ENCODE measurements around the gene KDM4F.

The KDM4F gene

GRCh38 chr11:95066716-95067038, 17.5 kb downstream of the KDM4F start, which contains the start of gene SRSF8:
Gene SRSF8 (plus strand): TSS chr11:95066919. CDS start chr11:95067227, 308 bp downstream.
- H3K9me3 ChIP-seq (ENCODE audit: insufficient read depth, low read depth, low read length): no peaks in the 10 kb centered on the region
- peaks cover 5% of the 10 kb centered on the region; the same call in 1 of the 2 replicates for H3K4me1 ChIP-seq (ENCODE audit: insufficient read depth, low read length)
- peak within 1 kb of the TSS; percentile 48 for H3K27ac ChIP-seq (ENCODE audit: low read length)
- H3K4me3 ChIP-seq (ENCODE audit: low read length): peak within 1 kb of the TSS; percentile 95
- peak within 1 kb of the TSS; percentile 88 for H3K9ac ChIP-seq (ENCODE audit: low read depth, low read length)
- H3K27me3 ChIP-seq (ENCODE audit: insufficient read depth, low read length): no peaks in the 10 kb centered on the region; the same call in 1 of the 2 replicates
- H3K36me3 ChIP-seq (ENCODE audit: insufficient read depth, low read depth, low read length): no peaks in the 10 kb centered on the region

GRCh38 chr11:95067039-95067840, 18.0 kb downstream of the KDM4F start:
- Histone ChIP-seq H3K9ac (ENCODE audit: low read depth, low read length) (peak overlapping the region; percentile 88), H3K4me1 (ENCODE audit: insufficient read depth, low read length) (peaks cover 5% of the 10 kb centered on the region; the same call in 1 of the 2 replicates), H3K27ac (ENCODE audit: low read length) (no peak overlapping the region), H3K4me3 (ENCODE audit: low read length) (peak overlapping the region; percentile 95), H3K36me3 (ENCODE audit: insufficient read depth, low read depth, low read length) (no peaks in the 10 kb centered on the region), H3K27me3 (ENCODE audit: insufficient read depth, low read length) (no peaks in the 10 kb centered on the region; the same call in 1 of the 2 replicates), H3K9me3 (ENCODE audit: insufficient read depth, low read depth, low read length) (no peaks in the 10 kb centered on the region)

- Histone ChIP-seq H3K27ac (ENCODE audit: low read length) (no peak overlapping the region), H3K9me3 (ENCODE audit: insufficient read depth, low read depth, low read length) (no peaks in the 10 kb centered on the region), H3K27me3 (ENCODE audit: insufficient read depth, low read length) (no peaks in the 10 kb centered on the region; the same call in 1 of the 2 replicates), H3K9ac (ENCODE audit: low read depth, low read length) (peak overlapping the region; percentile 88), H3K4me1 (ENCODE audit: insufficient read depth, low read length) (peaks cover 5% of the 10 kb centered on the region; the same call in 1 of the 2 replicates), H3K4me3 (ENCODE audit: low read length) (peak overlapping the region; percentile 95), H3K36me3 (ENCODE audit: insufficient read depth, low read depth, low read length) (no peaks in the 10 kb centered on the region)
Observed at GRCh38 chr11:95067841-95068219, 18.6 kb downstream of the KDM4F start.

- H3K36me3 ChIP-seq (ENCODE audit: insufficient read depth, low read depth, low read length): no peaks in the 10 kb centered on the region
- H3K9ac ChIP-seq (ENCODE audit: low read depth, low read length): peak overlapping the region; percentile 88; the same call in 1 of the 2 replicates
- H3K9me3 ChIP-seq (ENCODE audit: insufficient read depth, low read depth, low read length): no peaks in the 10 kb centered on the region
- no peaks in the 10 kb centered on the region; the same call in 1 of the 2 replicates for H3K27me3 ChIP-seq (ENCODE audit: insufficient read depth, low read length)
- peak overlapping the region; percentile 95 for H3K4me3 ChIP-seq (ENCODE audit: low read length)
- H3K4me1 ChIP-seq (ENCODE audit: insufficient read depth, low read length): peaks cover 5% of the 10 kb centered on the region; the same call in 1 of the 2 replicates
- H3K27ac ChIP-seq (ENCODE audit: low read length): no peak overlapping the region
Observed at GRCh38 chr11:95068549-95068948, 19.3 kb downstream of the KDM4F start.

- Histone ChIP-seq H3K9ac (ENCODE audit: low read depth, low read length) (no peak overlapping the region), H3K9me3 (ENCODE audit: insufficient read depth, low read depth, low read length) (no peaks in the 10 kb centered on the region), H3K27ac (ENCODE audit: low read length) (no peak overlapping the region), H3K36me3 (ENCODE audit: insufficient read depth, low read depth, low read length) (no peaks in the 10 kb centered on the region), H3K4me3 (ENCODE audit: low read length) (no peak overlapping the region), H3K4me1 (ENCODE audit: insufficient read depth, low read length) (peaks cover 5% of the 10 kb centered on the region; the same call in 1 of the 2 replicates), H3K27me3 (ENCODE audit: insufficient read depth, low read length) (no peaks in the 10 kb centered on the region; the same call in 1 of the 2 replicates)
Observed at GRCh38 chr11:95070471-95070870, 21.2 kb downstream of the KDM4F start.

DNA sequence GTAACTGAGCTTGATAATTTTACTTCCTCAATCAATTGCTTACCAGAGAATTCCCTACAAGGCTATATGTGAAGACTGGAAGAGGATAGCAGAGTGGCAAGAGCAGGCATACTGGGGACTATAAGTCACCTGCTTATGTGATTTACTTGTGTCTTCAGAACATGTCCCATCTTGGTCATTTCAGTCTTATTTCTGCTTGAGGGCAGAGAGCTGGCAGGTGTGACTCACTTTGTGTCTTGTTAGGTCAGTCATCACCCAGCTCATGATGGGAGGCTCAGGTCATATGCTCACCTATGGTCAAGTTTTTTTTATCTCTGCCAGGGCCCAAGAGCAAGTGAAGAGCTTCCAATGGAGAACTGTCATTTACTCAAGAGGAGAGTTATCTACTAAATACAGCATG, 23.7 kb downstream of the KDM4F start:
- Histone ChIP-seq H3K9me3 (ENCODE audit: insufficient read depth, low read depth, low read length) (no peaks in the 10 kb centered on the region), H3K36me3 (ENCODE audit: insufficient read depth, low read depth, low read length) (no peaks in the 10 kb centered on the region), H3K9ac (ENCODE audit: low read depth, low read length) (no peak overlapping the region), H3K27ac (ENCODE audit: low read length) (no peak overlapping the region), H3K4me1 (ENCODE audit: insufficient read depth, low read length) (peaks cover 2% of the 10 kb centered on the region; the same call in 1 of the 2 replicates), H3K4me3 (ENCODE audit: low read length) (no peak overlapping the region), H3K27me3 (ENCODE audit: insufficient read depth, low read length) (no peaks in the 10 kb centered on the region; the same call in 1 of the 2 replicates)

- Histone ChIP-seq H3K36me3 (ENCODE audit: insufficient read depth, low read depth, low read length) (no peaks in the 10 kb centered on the region), H3K27ac (ENCODE audit: low read length) (no peak overlapping the region), H3K9ac (ENCODE audit: low read depth, low read length) (no peak overlapping the region), H3K4me1 (ENCODE audit: insufficient read depth, low read length) (0 out of 2 replicates have a peak, but pooled peaks cover 2% of the 10 kb centered on the region), H3K9me3 (ENCODE audit: insufficient read depth, low read depth, low read length) (no peaks in the 10 kb centered on the region), H3K27me3 (ENCODE audit: insufficient read depth, low read length) (no peaks in the 10 kb centered on the region), H3K4me3 (ENCODE audit: low read length) (no peak overlapping the region)
Observed at GRCh38 chr11:95074792-95075563, 25.8 kb downstream of the KDM4F start.

DNA sequence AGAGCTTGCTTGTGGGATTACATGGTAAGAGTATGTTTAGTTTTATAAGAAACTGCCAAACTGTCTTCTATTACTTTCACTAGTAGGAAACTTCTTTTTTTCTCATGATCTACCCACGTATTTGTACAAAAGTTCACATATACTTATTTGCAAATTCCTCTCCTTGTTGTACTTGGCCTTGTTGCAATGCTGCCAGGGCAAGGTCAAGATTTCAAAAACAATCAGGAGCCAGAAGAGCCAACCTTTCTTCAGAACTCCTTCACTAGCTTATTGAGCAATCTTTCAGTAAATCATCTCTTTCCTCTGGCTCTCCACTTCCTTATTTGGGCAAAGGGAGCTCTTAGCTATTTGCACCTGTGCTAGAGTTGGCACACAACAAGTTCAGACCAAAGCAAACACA, 27.2 kb downstream of the KDM4F start:
- no peaks in the 10 kb centered on the region for H3K36me3 ChIP-seq (ENCODE audit: insufficient read depth, low read depth, low read length)
- no peak overlapping the region for H3K9ac ChIP-seq (ENCODE audit: low read depth, low read length)
- no peaks in the 10 kb centered on the region for H3K27me3 ChIP-seq (ENCODE audit: insufficient read depth, low read length)
- H3K4me1 ChIP-seq (ENCODE audit: insufficient read depth, low read length): peaks cover 5% of the 10 kb centered on the region; the same call in 1 of the 2 replicates
- H3K9me3 ChIP-seq (ENCODE audit: insufficient read depth, low read depth, low read length): no peaks in the 10 kb centered on the region
- no peak overlapping the region for H3K4me3 ChIP-seq (ENCODE audit: low read length)
- no peak overlapping the region for H3K27ac ChIP-seq (ENCODE audit: low read length)

DNA sequence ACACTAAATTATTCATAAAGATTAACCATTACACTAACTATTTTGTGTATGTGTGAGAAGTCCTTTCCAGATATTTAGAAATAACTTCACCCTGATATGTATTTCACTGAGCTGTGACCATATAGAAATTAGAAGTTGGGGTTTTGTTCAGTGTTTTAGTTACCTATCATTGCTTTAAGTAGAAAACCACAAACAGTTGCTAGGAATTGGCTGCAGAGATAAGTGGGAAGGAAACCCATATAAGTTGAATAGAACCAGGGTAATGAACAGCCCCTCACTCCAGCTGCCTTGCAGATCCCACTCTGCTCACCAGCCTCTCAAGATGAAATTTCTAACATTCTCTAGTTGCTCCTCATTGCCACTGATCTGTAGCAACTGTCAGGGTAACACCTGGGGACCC, 27.8 kb downstream of the KDM4F start:
- Histone ChIP-seq H3K36me3 (ENCODE audit: insufficient read depth, low read depth, low read length) (no peaks in the 10 kb centered on the region), H3K27me3 (ENCODE audit: insufficient read depth, low read length) (no peaks in the 10 kb centered on the region), H3K27ac (ENCODE audit: low read length) (no peak overlapping the region), H3K9ac (ENCODE audit: low read depth, low read length) (no peak overlapping the region), H3K4me1 (ENCODE audit: insufficient read depth, low read length) (peaks cover 5% of the 10 kb centered on the region; the same call in 1 of the 2 replicates), H3K4me3 (ENCODE audit: low read length) (no peak overlapping the region), H3K9me3 (ENCODE audit: insufficient read depth, low read depth, low read length) (no peaks in the 10 kb centered on the region)

DNA sequence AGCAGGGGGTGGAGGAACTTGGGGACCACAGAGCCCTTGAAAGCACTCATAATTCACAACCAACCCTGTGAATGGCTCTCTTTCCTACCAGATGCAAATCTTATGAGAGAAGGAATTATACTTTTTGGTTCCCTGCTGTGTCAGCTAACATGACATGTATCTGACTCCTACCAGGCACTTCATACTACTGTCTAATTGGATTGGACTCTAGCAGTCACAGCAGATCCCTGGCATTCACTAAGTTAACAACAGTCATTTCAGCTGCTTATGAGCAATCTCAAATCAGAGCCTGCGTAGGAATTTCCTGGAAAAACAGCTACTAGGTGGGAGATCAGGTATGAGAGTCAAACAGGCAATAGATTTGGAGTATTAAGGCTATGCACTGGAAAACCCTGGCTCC, 29.3 kb downstream of the KDM4F start:
- H3K4me1 ChIP-seq (ENCODE audit: insufficient read depth, low read length): peaks cover 5% of the 10 kb centered on the region; the same call in 1 of the 2 replicates
- no peak overlapping the region for H3K9ac ChIP-seq (ENCODE audit: low read depth, low read length)
- no peak overlapping the region for H3K27ac ChIP-seq (ENCODE audit: low read length)
- H3K27me3 ChIP-seq (ENCODE audit: insufficient read depth, low read length): no peaks in the 10 kb centered on the region
- H3K9me3 ChIP-seq (ENCODE audit: insufficient read depth, low read depth, low read length): no peaks in the 10 kb centered on the region
- H3K36me3 ChIP-seq (ENCODE audit: insufficient read depth, low read depth, low read length): no peaks in the 10 kb centered on the region
- H3K4me3 ChIP-seq (ENCODE audit: low read length): no peak overlapping the region

- Histone ChIP-seq H3K9me3 (ENCODE audit: insufficient read depth, low read depth, low read length) (no peaks in the 10 kb centered on the region), H3K27ac (ENCODE audit: low read length) (no peak overlapping the region), H3K9ac (ENCODE audit: low read depth, low read length) (no peak overlapping the region), H3K27me3 (ENCODE audit: insufficient read depth, low read length) (no peaks in the 10 kb centered on the region; the same call in 1 of the 2 replicates), H3K4me1 (ENCODE audit: insufficient read depth, low read length) (peaks cover 5% of the 10 kb centered on the region; the same call in 1 of the 2 replicates), H3K36me3 (ENCODE audit: insufficient read depth, low read depth, low read length) (no peaks in the 10 kb centered on the region), H3K4me3 (ENCODE audit: low read length) (no peak overlapping the region)
Observed at GRCh38 chr11:95081010-95081409, 31.8 kb downstream of the KDM4F start.

All from iPS-20b (cell line).